GM23338 (cell line): ENCODE data around the gene DCTPP1.

Experiments used
- EZH2phosphoT487 ChIP-seq: fragments of 200-600 bp; sonication (generic); IDR thresholded peaks from one replicate; pipeline ENCODE4 v1.8.1; 2018; ENCODE audit warnings: antibody characterized with exemption; ENCODE audit not compliant: unreplicated experiment
- TF ChIP-seq, protein P1 (sequence below): IDR thresholded peaks from one replicate; pipeline ENCODE4 v1.6.1; 2018; ENCODE audit warnings: antibody characterized with exemption; ENCODE audit not compliant: unreplicated experiment

DNA sequence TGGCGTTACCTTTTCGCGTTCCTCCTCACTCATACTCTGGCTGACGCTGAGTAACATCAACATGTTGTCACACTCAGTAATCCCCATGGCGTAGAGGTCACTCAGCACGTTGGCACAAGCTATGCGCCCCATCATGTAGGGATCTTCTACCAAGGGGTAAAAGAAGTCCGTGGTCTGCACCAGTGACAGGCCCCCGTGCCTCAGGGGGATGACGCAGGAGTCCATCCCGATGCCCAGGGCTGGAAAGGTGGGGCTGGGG is 15.2 kb upstream of the DCTPP1 start:
- TF ChIP-seq EZH2phosphoT487, result no peak
- TF ChIP-seq, protein P1, sequence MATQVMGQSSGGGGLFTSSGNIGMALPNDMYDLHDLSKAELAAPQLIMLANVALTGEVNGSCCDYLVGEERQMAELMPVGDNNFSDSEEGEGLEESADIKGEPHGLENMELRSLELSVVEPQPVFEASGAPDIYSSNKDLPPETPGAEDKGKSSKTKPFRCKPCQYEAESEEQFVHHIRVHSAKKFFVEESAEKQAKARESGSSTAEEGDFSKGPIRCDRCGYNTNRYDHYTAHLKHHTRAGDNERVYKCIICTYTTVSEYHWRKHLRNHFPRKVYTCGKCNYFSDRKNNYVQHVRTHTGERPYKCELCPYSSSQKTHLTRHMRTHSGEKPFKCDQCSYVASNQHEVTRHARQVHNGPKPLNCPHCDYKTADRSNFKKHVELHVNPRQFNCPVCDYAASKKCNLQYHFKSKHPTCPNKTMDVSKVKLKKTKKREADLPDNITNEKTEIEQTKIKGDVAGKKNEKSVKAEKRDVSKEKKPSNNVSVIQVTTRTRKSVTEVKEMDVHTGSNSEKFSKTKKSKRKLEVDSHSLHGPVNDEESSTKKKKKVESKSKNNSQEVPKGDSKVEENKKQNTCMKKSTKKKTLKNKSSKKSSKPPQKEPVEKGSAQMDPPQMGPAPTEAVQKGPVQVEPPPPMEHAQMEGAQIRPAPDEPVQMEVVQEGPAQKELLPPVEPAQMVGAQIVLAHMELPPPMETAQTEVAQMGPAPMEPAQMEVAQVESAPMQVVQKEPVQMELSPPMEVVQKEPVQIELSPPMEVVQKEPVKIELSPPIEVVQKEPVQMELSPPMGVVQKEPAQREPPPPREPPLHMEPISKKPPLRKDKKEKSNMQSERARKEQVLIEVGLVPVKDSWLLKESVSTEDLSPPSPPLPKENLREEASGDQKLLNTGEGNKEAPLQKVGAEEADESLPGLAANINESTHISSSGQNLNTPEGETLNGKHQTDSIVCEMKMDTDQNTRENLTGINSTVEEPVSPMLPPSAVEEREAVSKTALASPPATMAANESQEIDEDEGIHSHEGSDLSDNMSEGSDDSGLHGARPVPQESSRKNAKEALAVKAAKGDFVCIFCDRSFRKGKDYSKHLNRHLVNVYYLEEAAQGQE, result no peak
